ENCODE results near the gene TMOD2.

GRCh38 chr15:51780636-51781035 is 29.2 kb downstream of the TMOD2 start:
- TF ChIP-seq POLR2A (IDR thresholded peaks at IDR 0.05; ENCODE audit: low read depth) (no peak), CTCF (IDR thresholded peaks at IDR 0.05) (no peak)

All from esophagus muscularis mucosa (tissue), 3 donors.